Prostate gland (tissue), 2 donors: ENCODE results near the gene TMEM169. TPM values are rescaled to one million over a fixed set of nuclear protein-coding genes. Genes with fewer than 3 reads are reported as not detected.

Experiments
- DNase-seq: peaks from one replicate; pipeline ENCODE4 v3.0.0-alpha.2; 2019; ENCODE audit warnings: low spot score
- H3K27ac ChIP-seq, 2 donors: fragments of 200-600 bp; sonication (generic); 2 replicates each; pipeline ENCODE4 v1.5.1; 2017 to 2019
- H3K27me3 ChIP-seq: fragments of 200-600 bp; sonication (generic); replicated peaks from 2 replicates; pipeline ENCODE4 v1.5.1; 2019; ENCODE audit not compliant: insufficient read depth
- H3K36me3 ChIP-seq, 2 donors: fragments of 200-600 bp; sonication (generic); 1 replicate in 1 of 2; 2 replicates in 1 of 2; pipeline versions ENCODE4 v1.5.1 to v1.8.1; 2017 to 2019
- H3K4me1 ChIP-seq: fragments of 200-600 bp; sonication (generic); replicated peaks from 2 replicates; pipeline ENCODE4 v1.5.1; 2019
- H3K4me3 ChIP-seq, 2 donors: fragments of 200-600 bp; sonication (generic); 2 replicates each; pipeline ENCODE4 v1.5.1; 2017 to 2019
- H3K9me3 ChIP-seq: fragments of 200-600 bp; sonication (generic); 2 replicates; pipeline ENCODE4 v1.5.1; 2017
- POLR2A ChIP-seq: fragments of 450-650 bp; IDR thresholded peaks from one replicate; pipeline ENCODE4 v1.6.1; 2016; ENCODE audit warnings: antibody characterized with exemption, mild to moderate bottlenecking
- POLR2AphosphoS5 ChIP-seq: sonication (generic); formaldehyde crosslinking; IDR thresholded peaks from one replicate; pipeline ENCODE4 v1.6.1; 2017; ENCODE audit warnings: antibody characterized with exemption
- WGBS: methylation state at CpG from one replicate; pipeline ENCODE4 v1.1.5; 2018; 5-methylcytosine and 5-hydroxymethylcytosine counted together
- intact Hi-C: fragments of 100-400 bp; cut with DNase I; formaldehyde crosslinking; loops from one replicate; pipeline ENCODE4 v1.14.2; 2022
- total RNA-seq, 2 donors: library from RNA; depleted of rRNA; stranded (reverse); fragments of >200 nt; gene quantifications; one replicate each; pipeline ENCODE4 v1.1.0, GENCODE V29; 2016
- TF ChIP-seq, protein P1 (sequence below), 4 experiments: fragments of 200-600 bp in 2 of 4; fragments of 450-650 bp in 2 of 4; sonication (generic) in 2 of 4; IDR thresholded peaks; 1 replicate in 3 of 4; 2 replicates in 1 of 4; pipeline ENCODE4 v1.5.1; 2016 to 2019; ENCODE audit warnings: antibody characterized with exemption in 4 of 4, mild to moderate bottlenecking in 2 of 4, moderate library complexity in 2 of 4

TMEM169 gene
- total RNA-seq, 2 donors from 2014 or later, result 0.80 to 1.1 TPM

- intact Hi-C loops, result no loop called here
- no peaks in the 10 kb centered on the region for H3K36me3 ChIP-seq
- WGBS, result 81% methylated on average over 6 of the region's 6 CpGs
- H3K27ac ChIP-seq, result no peak overlapping the region
- no peaks in the 10 kb centered on the region for H3K9me3 ChIP-seq
- H3K27me3 ChIP-seq, result no peaks in the 10 kb centered on the region
- no peaks in the 10 kb centered on the region for H3K4me1 ChIP-seq
- H3K4me3 ChIP-seq, result no peak overlapping the region
- DNase-seq, result no peak
- TF ChIP-seq POLR2AphosphoS5 (no peak), POLR2A (no peak)
- TF ChIP-seq, protein P1, sequence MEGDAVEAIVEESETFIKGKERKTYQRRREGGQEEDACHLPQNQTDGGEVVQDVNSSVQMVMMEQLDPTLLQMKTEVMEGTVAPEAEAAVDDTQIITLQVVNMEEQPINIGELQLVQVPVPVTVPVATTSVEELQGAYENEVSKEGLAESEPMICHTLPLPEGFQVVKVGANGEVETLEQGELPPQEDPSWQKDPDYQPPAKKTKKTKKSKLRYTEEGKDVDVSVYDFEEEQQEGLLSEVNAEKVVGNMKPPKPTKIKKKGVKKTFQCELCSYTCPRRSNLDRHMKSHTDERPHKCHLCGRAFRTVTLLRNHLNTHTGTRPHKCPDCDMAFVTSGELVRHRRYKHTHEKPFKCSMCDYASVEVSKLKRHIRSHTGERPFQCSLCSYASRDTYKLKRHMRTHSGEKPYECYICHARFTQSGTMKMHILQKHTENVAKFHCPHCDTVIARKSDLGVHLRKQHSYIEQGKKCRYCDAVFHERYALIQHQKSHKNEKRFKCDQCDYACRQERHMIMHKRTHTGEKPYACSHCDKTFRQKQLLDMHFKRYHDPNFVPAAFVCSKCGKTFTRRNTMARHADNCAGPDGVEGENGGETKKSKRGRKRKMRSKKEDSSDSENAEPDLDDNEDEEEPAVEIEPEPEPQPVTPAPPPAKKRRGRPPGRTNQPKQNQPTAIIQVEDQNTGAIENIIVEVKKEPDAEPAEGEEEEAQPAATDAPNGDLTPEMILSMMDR (IDR thresholded peaks at IDR 0.05), result no peak
Measured at GRCh38 chr2:216070195-216070594, 11.5 kb upstream of the TMEM169 start.

DNA sequence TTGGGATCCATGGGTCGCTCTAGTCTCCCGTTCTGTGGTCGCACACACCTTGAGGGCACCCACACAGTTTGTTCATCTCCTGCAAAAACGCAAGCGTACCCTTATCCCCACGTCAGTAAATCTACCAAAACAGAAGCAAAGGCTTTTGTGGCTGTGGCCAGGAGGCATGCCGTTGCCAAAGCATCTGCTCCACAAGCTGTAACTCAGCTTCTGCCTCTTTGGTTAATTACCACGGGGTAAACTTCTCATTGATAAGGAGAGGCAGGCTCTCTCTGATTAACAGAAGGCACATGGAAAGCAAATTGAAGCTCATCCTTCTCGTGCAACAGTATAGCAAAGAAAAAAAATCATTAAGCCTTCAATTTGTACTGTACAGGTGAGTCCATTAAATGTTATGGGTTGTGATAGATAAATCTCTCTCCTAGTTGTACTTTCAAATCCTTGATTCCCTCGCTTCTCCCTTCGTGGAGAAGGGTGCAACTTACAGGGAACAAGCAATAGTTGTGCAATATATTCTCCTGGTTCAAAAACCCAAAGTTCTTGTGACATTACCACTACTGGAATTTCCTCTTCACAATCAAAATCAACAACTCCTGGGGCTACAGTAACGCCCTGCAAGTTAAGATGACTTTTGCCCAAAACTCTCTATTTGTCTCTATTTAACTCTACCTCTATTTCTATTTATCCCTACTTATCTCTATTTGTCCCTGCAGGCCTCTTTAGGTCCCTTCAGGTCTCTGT is 10.4 kb upstream of the TMEM169 start:
- Histone ChIP-seq H3K27me3 (no peaks in the 10 kb centered on the region), H3K27ac (no peak overlapping the region), H3K4me3 (no peak overlapping the region), H3K9me3 (no peaks in the 10 kb centered on the region), H3K36me3 (no peaks in the 10 kb centered on the region), H3K4me1 (no peaks in the 10 kb centered on the region)
- TF ChIP-seq, protein P1 (IDR thresholded peaks at IDR 0.05), result no peak
- TF ChIP-seq POLR2A (no peak), POLR2AphosphoS5 (no peak)
- intact Hi-C loops, result no loop called here
- DNase-seq, result no peak
- WGBS, result 82% methylated on average over 12 of the region's 12 CpGs

DNA sequence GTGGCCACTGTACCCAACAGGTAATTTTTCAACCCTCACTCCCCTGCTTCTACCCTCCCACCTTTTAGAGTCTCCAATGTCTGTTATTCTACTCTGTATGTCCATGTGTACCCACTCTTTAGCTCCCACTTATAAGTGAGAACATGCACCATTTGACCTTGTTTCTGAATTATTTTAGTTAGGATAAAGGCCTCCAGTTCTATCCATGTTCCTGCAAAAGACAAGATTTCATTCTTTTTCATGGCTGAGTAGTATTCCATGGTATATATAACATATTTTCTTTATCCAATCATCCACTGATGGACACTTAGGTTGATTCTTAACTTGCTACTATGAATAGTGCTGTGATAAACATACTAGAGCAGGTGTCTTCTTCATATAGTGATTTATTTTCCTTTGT is 9.2 kb upstream of the TMEM169 start:
- TF ChIP-seq, protein P1 (IDR thresholded peaks at IDR 0.05), result no peak
- TF ChIP-seq POLR2AphosphoS5, result no peak
- TF ChIP-seq POLR2A, result no peak
- no peak overlapping the region for H3K4me3 ChIP-seq
- H3K27ac ChIP-seq, result no peak overlapping the region
- no peaks in the 10 kb centered on the region for H3K27me3 ChIP-seq
- H3K4me1 ChIP-seq, result no peaks in the 10 kb centered on the region
- no peaks in the 10 kb centered on the region for H3K9me3 ChIP-seq
- intact Hi-C loops, result no loop called here
- no peaks in the 10 kb centered on the region for H3K36me3 ChIP-seq
- no peak for DNase-seq

- H3K27me3 ChIP-seq, result no peaks in the 10 kb centered on the region
- H3K9me3 ChIP-seq, result no peaks in the 10 kb centered on the region
- intact Hi-C loops, result no loop called here
- H3K4me3 ChIP-seq, result no peak overlapping the region
- H3K27ac ChIP-seq, result no peak overlapping the region
- TF ChIP-seq POLR2A (no peak), POLR2AphosphoS5 (no peak)
- no peaks in the 10 kb centered on the region for H3K36me3 ChIP-seq
- no peaks in the 10 kb centered on the region for H3K4me1 ChIP-seq
- no peak for DNase-seq
Measured at GRCh38 chr2:216073773-216074172, 7.9 kb upstream of the TMEM169 start.

- no peak for TF ChIP-seq POLR2AphosphoS5
- TF ChIP-seq, protein P1 (IDR thresholded peaks at IDR 0.05), result no peak
- TF ChIP-seq POLR2A, result no peak
- H3K4me3 ChIP-seq, result no peak overlapping the region
- H3K27me3 ChIP-seq, result no peaks in the 10 kb centered on the region
- 67% methylated on average over 1 of the region's 1 CpG for WGBS
- H3K27ac ChIP-seq, result no peak overlapping the region
- DNase-seq, result no peak
- no peaks in the 10 kb centered on the region for H3K4me1 ChIP-seq
- H3K36me3 ChIP-seq, result no peaks in the 10 kb centered on the region
- H3K9me3 ChIP-seq, result no peaks in the 10 kb centered on the region
- intact Hi-C loops, result no loop called here
Measured at GRCh38 chr2:216074380-216074779, 7.3 kb upstream of the TMEM169 start.
